ENCODE measurements around the gene CCDC24. TPM values are rescaled to one million over a fixed set of nuclear protein-coding genes. Genes with fewer than 3 reads are reported as not detected.
A peak's percentile ranks its signal among the peaks of the same experiment; 100 is the strongest.

Gene CCDC24
- total RNA-seq, 1 donor from 2014 or later, result 0.89 TPM

- intact Hi-C loops (cut with DNase I), result no loop called here
- ATAC-seq (no peak), DNase-seq (ENCODE audit: missing footprints) (no peak)
Measured at GRCh38 chr1:43977376-43978263, 13.8 kb upstream of the CCDC24 start.

GRCh38 chr1:43978264-43978550 is 13.2 kb upstream of the CCDC24 start:
- ATAC-seq, result no peak
- intact Hi-C loops (cut with DNase I), result no loop called here
- DNase-seq (ENCODE audit: missing footprints), result peak; percentile 18

- peak; percentile 75 for DNase-seq (ENCODE audit: missing footprints)
Measured at GRCh38 chr1:43978551-43979260, 12.7 kb upstream of the CCDC24 start, which contains the start of gene B4GALT2. TSS of gene B4GALT2 (plus strand) at chr1:43979210. CDS start at chr1:43981161, 1,951 bp downstream.

GRCh38 chr1:43979261-43979527 is 12.2 kb upstream of the CCDC24 start:
- ATAC-seq, result no peak
- DNase-seq (ENCODE audit: missing footprints), result peak; percentile 55
- intact Hi-C loops (cut with DNase I), result no loop called here

More at GRCh38 chr1:43978551-43979260, 12.7 kb upstream of the CCDC24 start, which contains the start of gene B4GALT2:
- intact Hi-C loops (cut with DNase I), result no loop called here
- ATAC-seq, result no peak

GRCh38 chr1:43979528-43980254 is 11.7 kb upstream of the CCDC24 start:
- peak; percentile 8 for ATAC-seq
- intact Hi-C loops (cut with DNase I), result no loop called here
- peak; percentile 72 for DNase-seq (ENCODE audit: missing footprints)

GRCh38 chr1:43980255-43981134 is 10.9 kb upstream of the CCDC24 start:
- DNase-seq (ENCODE audit: missing footprints), result peak; percentile 47
- intact Hi-C loops (cut with DNase I), result no loop called here
- no peak for ATAC-seq

- ATAC-seq (no peak), DNase-seq (ENCODE audit: missing footprints) (peak; percentile 13)
- intact Hi-C loops (cut with DNase I), result no loop called here
Measured at GRCh38 chr1:43981135-43981491, 10.3 kb upstream of the CCDC24 start.

GRCh38 chr1:43981636-43982035 is 9.8 kb upstream of the CCDC24 start:
- intact Hi-C loops (cut with DNase I), result no loop called here
- DNase-seq (ENCODE audit: missing footprints) (peak; percentile 61), ATAC-seq (no peak)

GRCh38 chr1:43982241-43982640 is 9.2 kb upstream of the CCDC24 start:
- ATAC-seq (no peak), DNase-seq (ENCODE audit: missing footprints) (peak; percentile 41)
- intact Hi-C loops (cut with DNase I), result no loop called here

- DNase-seq (ENCODE audit: missing footprints) (peak; percentile 70), ATAC-seq (no peak)
- intact Hi-C loops (cut with DNase I), result no loop called here
Measured at GRCh38 chr1:43982808-43983207, 8.6 kb upstream of the CCDC24 start.

GRCh38 chr1:43983253-43983899 is 8.0 kb upstream of the CCDC24 start:
- ATAC-seq, result no peak
- DNase-seq (ENCODE audit: missing footprints), result peak; percentile 34
- intact Hi-C loops (cut with DNase I), result no loop called here

- intact Hi-C loops (cut with DNase I), result no loop called here
- ATAC-seq (no peak), DNase-seq (ENCODE audit: missing footprints) (peak; percentile 62)
Measured at GRCh38 chr1:43984855-43985254, 6.5 kb upstream of the CCDC24 start.

- peak; percentile 37 for DNase-seq (ENCODE audit: missing footprints)
- no peak for ATAC-seq
- intact Hi-C loops (cut with DNase I), result no loop called here
Measured at GRCh38 chr1:43985984-43986595, 5.3 kb upstream of the CCDC24 start.

GRCh38 chr1:43986712-43987111 is 4.7 kb upstream of the CCDC24 start:
- peak; percentile 30 for DNase-seq (ENCODE audit: missing footprints)
- ATAC-seq, result no peak
- intact Hi-C loops (cut with DNase I), result no loop called here

- ATAC-seq (no peak), DNase-seq (ENCODE audit: missing footprints) (no peak)
- intact Hi-C loops (cut with DNase I), result no loop called here
Measured at GRCh38 chr1:43987159-43987902, 4.1 kb upstream of the CCDC24 start.

- no peak for ATAC-seq
- peak; percentile 53 for DNase-seq (ENCODE audit: missing footprints)
- intact Hi-C loops (cut with DNase I), result no loop called here
Measured at GRCh38 chr1:43990271-43991199, 864 bp upstream of the CCDC24 start.

- ATAC-seq, result no peak
- intact Hi-C loops (cut with DNase I), result no loop called here
- no peak for DNase-seq (ENCODE audit: missing footprints)
Measured at GRCh38 chr1:43991200-43991475, 261 bp upstream of the CCDC24 start.
